Measurements from ENCODE around the gene MAD1L1. TPM values are rescaled to one million over a fixed set of nuclear protein-coding genes. Genes with fewer than 3 reads are reported as not detected.

MAD1L1 gene
- total and polyA plus RNA-seq, 2 of the 13 experiments (the other 11 are each of a cell fraction or from before 2014, with no cell fraction given), result 17.4 to 64.7 TPM

DNA sequence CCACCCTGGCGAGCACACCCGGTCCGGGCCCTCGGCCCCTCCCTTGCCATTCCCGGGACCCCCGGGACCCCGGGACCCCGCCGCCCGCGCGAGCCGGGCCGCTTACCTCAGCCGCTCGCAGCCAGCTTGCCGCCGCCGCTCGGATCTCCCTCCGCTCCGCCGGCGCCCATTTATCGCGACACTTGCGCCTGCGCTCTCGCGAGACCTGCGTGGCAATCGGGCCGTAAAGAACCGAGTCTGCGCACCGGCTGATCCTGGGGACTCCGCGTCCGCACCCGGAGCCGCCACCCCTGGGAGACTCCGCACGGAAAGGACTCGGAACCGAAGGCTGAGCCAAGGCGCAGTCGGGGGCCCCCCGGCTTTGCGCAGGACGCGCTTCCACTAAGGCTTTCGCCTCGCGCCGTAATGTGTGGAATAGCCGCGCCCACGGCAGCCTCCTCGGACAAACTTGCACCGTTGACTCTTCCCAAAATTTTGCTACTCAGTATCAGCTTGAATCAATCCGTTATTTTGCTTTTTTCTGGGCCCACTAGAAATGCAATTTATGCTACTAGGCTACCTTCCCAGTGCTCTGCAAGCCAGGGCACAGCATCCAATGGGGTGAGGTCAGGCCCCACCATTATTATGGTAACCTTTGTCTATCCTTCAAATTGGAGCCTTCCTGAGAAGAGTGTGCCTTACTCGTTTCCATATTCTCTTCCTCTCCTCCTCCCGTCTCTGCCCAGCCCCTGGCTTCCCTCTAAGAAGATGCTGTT lies at the start of gene MAD1L1 (continued):
- TF ChIP-seq NCOR1 (IDR thresholded peaks at IDR 0.05; ENCODE audit: borderline replicate concordance, low read length) (no peak), ZNF879 (CRISPR knock-in tag; IDR thresholded peaks at IDR 0.05) (no peak), CREM (IDR thresholded peaks at IDR 0.05) (peak; percentile 22; the same call in 1 of the 2 replicates), CREM (CRISPR knock-in tag; IDR thresholded peaks at IDR 0.05) (no peak)
- TF ChIP-seq, protein P1, sequence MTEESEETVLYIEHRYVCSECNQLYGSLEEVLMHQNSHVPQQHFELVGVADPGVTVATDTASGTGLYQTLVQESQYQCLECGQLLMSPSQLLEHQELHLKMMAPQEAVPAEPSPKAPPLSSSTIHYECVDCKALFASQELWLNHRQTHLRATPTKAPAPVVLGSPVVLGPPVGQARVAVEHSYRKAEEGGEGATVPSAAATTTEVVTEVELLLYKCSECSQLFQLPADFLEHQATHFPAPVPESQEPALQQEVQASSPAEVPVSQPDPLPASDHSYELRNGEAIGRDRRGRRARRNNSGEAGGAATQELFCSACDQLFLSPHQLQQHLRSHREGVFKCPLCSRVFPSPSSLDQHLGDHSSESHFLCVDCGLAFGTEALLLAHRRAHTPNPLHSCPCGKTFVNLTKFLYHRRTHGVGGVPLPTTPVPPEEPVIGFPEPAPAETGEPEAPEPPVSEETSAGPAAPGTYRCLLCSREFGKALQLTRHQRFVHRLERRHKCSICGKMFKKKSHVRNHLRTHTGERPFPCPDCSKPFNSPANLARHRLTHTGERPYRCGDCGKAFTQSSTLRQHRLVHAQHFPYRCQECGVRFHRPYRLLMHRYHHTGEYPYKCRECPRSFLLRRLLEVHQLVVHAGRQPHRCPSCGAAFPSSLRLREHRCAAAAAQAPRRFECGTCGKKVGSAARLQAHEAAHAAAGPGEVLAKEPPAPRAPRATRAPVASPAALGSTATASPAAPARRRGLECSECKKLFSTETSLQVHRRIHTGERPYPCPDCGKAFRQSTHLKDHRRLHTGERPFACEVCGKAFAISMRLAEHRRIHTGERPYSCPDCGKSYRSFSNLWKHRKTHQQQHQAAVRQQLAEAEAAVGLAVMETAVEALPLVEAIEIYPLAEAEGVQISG (CRISPR knock-in tag; IDR thresholded peaks at IDR 0.05), result peak; percentile 67; the same call in 1 of the 2 replicates

DNA sequence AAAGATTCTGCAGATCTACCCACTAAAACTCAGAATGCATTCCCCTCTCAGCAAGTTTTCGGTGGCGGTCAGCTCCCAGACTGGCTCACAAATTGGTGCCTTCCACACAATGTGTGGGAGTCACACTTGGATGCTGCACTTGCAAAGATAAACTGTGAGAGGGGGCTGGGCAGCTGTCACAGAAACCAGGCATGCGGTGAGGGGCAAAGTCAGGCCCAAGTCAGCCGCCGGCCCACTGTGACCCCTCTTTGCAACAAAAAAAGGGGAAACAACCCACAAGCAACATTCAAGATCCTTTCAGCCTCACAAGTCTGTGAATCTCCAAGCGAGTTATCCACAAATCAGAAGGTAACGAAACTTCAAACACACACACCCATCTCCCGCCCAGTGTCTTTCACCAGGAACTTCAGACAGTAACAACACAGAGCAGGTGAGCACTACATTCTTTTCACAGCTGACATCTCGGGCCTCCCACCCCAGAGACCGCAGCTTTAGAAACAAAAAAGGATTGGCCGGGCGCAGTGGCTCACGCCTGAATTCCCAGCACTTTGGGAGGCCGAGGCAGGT lies 49.5 kb upstream of the MAD1L1 start:
- TF ChIP-seq ATF7-NPFF (CRISPR knock-in tag; IDR thresholded peaks at IDR 0.05; ENCODE audit: low read depth) (no peak), ZBTB8A (CRISPR knock-in tag; IDR thresholded peaks at IDR 0.05; ENCODE audit: borderline replicate concordance, low read depth) (no peak), RBAK (CRISPR knock-in tag; IDR thresholded peaks at IDR 0.05) (no peak), ZFAT (CRISPR knock-in tag; conservative IDR thresholded peaks at IDR 0.05) (no peak), KLF6 (CRISPR knock-in tag; IDR thresholded peaks at IDR 0.05) (no peak), PAX8 (CRISPR knock-in tag; IDR thresholded peaks at IDR 0.05; ENCODE audit: borderline replicate concordance) (no peak), MAF1 (CRISPR knock-in tag; IDR thresholded peaks at IDR 0.05; ENCODE audit: borderline replicate concordance) (no peak)
- TF ChIP-seq, protein P2, sequence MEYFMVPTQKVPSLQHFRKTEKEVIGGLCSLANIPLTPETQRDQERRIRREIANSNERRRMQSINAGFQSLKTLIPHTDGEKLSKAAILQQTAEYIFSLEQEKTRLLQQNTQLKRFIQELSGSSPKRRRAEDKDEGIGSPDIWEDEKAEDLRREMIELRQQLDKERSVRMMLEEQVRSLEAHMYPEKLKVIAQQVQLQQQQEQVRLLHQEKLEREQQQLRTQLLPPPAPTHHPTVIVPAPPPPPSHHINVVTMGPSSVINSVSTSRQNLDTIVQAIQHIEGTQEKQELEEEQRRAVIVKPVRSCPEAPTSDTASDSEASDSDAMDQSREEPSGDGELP (IDR thresholded peaks at IDR 0.05; ENCODE audit: borderline replicate concordance, low read depth), result no peak
- ATAC-seq, result no peak

More for the DNA sequence above, 49.5 kb upstream of the MAD1L1 start:
- no peak overlapping the region for H3K4me2 ChIP-seq (ENCODE audit: low read depth, low read length)
- no peaks in the 10 kb centered on the region for H3K9me3 ChIP-seq (ENCODE audit: low read length)
- FAIRE-seq (no peak), DNase-seq (ENCODE audit: low spot score) (no peak)
- WGBS (ENCODE audit: low lambda C conversion rate), result 83% methylated on average over 13 of the region's 14 CpGs
- intact Hi-C loops (cut with micrococcal nuclease; ENCODE audit: unreplicated experiment) (no loop called here), in situ Hi-C loops (cut with HindIII; ENCODE audit: extremely low pct_ligation_motif_present, low pct_unique_long_range_greater_than_20kb) (no loop called here)
- peaks cover 17% of the 10 kb centered on the region for H3K79me2 ChIP-seq (ENCODE audit: insufficient read depth, low read length)
- POLR2A ChIA-PET, result no interaction called here
- no peak overlapping the region for H2AFZ ChIP-seq (ENCODE audit: low read length)
- BruUV-seq (replicated peaks), result no TSS peak
- peaks cover 42% of the 10 kb centered on the region for H3K4me1 ChIP-seq (ENCODE audit: insufficient read depth, low read length)
- CTCF ChIA-PET (ENCODE audit: low intra/inter-chr PET ratio, low total read pairs), result no interaction called here
- no peaks in the 10 kb centered on the region for H3K27me3 ChIP-seq (ENCODE audit: control insufficient read depth in 1 of 2, insufficient read depth in 2 of 2, low read length in 2 of 2)
- H3K9ac ChIP-seq (ENCODE audit: insufficient read depth, low read depth, low read length), result no peak overlapping the region
- H3K27ac ChIP-seq (ENCODE audit: extremely low read length, insufficient read depth, low read length), result no peak overlapping the region
- no peaks in the 10 kb centered on the region for H4K20me1 ChIP-seq (ENCODE audit: insufficient read depth, low read length)
- peaks cover 3 to 4% of the 10 kb centered on the region in 2 experiments; a peak in 2 of 5 replicates for H3K36me3 ChIP-seq (replicated peaks in 1 of 2; ENCODE audit: control insufficient read depth in 1 of 2, insufficient read depth in 2 of 2, low read length in 2 of 2)
- H3K4me3 ChIP-seq (replicated peaks in 1 of 3; ENCODE audit: insufficient read depth in 1 of 3, low read depth in 2 of 3, low read length in 3 of 3), result no peak overlapping the region

Measured in HepG2 (cell line).